ENCODE measurements around the gene B2M.

The B2M gene

GRCh38 chr15:44763187-44763586, 51.9 kb downstream of the B2M start:
- no peaks in the 10 kb centered on the region for H3K4me1 Mint-ChIP-seq
- ATAC-seq: no peak
- no peaks in the 10 kb centered on the region for H3K27me3 Mint-ChIP-seq
- H3K9me3 Mint-ChIP-seq: no peaks in the 10 kb centered on the region
- H3K27ac Mint-ChIP-seq: no peak overlapping the region
- H3K4me3 Mint-ChIP-seq: no peak overlapping the region
- peaks cover 13% of the 10 kb centered on the region for H3K36me3 Mint-ChIP-seq

GRCh38 chr15:44763848-44764247, 52.5 kb downstream of the B2M start:
- H3K36me3 Mint-ChIP-seq: peaks cover 19% of the 10 kb centered on the region
- no peaks in the 10 kb centered on the region for H3K27me3 Mint-ChIP-seq
- no peak overlapping the region for H3K27ac Mint-ChIP-seq
- no peaks in the 10 kb centered on the region for H3K9me3 Mint-ChIP-seq
- no peaks in the 10 kb centered on the region for H3K4me1 Mint-ChIP-seq
- H3K4me3 Mint-ChIP-seq: no peak overlapping the region
- no peak for ATAC-seq

GRCh38 chr15:44765036-44765435, 53.7 kb downstream of the B2M start:
- H3K4me3 Mint-ChIP-seq: no peak overlapping the region
- H3K27ac Mint-ChIP-seq: no peak overlapping the region
- ATAC-seq: no peak
- no peaks in the 10 kb centered on the region for H3K4me1 Mint-ChIP-seq
- H3K27me3 Mint-ChIP-seq: no peaks in the 10 kb centered on the region
- H3K9me3 Mint-ChIP-seq: no peaks in the 10 kb centered on the region
- H3K36me3 Mint-ChIP-seq: peaks cover 24% of the 10 kb centered on the region
